IgD-negative memory B cell (primary cell): ENCODE measurements around the gene DVL1. TPM values are rescaled to one million over a fixed set of nuclear protein-coding genes. Genes with fewer than 3 reads are reported as not detected.
A peak's percentile ranks its signal among the peaks of the same experiment; 100 is the strongest.

Experiments used
- H3K27ac Mint-ChIP-seq, 3 donors: one replicate each; pipeline ENCODE4 v1.8.0; 2020 to 2022; ENCODE audit warnings: mild to moderate bottlenecking in 3 of 3, mixed read lengths in 3 of 3, moderate library complexity in 1 of 3
- H3K27me3 Mint-ChIP-seq: one replicate; pipeline ENCODE4 v1.8.0; 2021; ENCODE audit warnings: mixed read lengths
- H3K36me3 Mint-ChIP-seq: one replicate; pipeline ENCODE4 v1.8.0; 2020; ENCODE audit warnings: mild to moderate bottlenecking, mixed read lengths
- H3K4me1 Mint-ChIP-seq, 3 donors: one replicate each; pipeline ENCODE4 v1.8.0; 2020 to 2022; ENCODE audit warnings: mixed read lengths in 3 of 3, mild to moderate bottlenecking in 1 of 3
- H3K4me3 Mint-ChIP-seq, 4 donors: one replicate each; pipeline ENCODE4 v1.8.0; 2020 to 2022; ENCODE audit warnings: mild to moderate bottlenecking in 4 of 4, mixed read lengths in 4 of 4, moderate library complexity in 3 of 4
- H3K9me3 Mint-ChIP-seq, 3 donors: one replicate each; pipeline ENCODE4 v1.8.0; 2020 to 2021; ENCODE audit warnings: mixed read lengths in 3 of 3, mild to moderate bottlenecking in 1 of 3
- polyA plus RNA-seq: library from polyadenylated mRNA; unstranded; fragments of 300-500 nt; fragmentation: Illumina TruSeq; gene quantifications from one replicate; pipeline ENCODE4 v1.2.3, GENCODE V29; 2021

Gene DVL1
- polyA plus RNA-seq, 1 donor from 2014 or later: 1.0 TPM

DNA sequence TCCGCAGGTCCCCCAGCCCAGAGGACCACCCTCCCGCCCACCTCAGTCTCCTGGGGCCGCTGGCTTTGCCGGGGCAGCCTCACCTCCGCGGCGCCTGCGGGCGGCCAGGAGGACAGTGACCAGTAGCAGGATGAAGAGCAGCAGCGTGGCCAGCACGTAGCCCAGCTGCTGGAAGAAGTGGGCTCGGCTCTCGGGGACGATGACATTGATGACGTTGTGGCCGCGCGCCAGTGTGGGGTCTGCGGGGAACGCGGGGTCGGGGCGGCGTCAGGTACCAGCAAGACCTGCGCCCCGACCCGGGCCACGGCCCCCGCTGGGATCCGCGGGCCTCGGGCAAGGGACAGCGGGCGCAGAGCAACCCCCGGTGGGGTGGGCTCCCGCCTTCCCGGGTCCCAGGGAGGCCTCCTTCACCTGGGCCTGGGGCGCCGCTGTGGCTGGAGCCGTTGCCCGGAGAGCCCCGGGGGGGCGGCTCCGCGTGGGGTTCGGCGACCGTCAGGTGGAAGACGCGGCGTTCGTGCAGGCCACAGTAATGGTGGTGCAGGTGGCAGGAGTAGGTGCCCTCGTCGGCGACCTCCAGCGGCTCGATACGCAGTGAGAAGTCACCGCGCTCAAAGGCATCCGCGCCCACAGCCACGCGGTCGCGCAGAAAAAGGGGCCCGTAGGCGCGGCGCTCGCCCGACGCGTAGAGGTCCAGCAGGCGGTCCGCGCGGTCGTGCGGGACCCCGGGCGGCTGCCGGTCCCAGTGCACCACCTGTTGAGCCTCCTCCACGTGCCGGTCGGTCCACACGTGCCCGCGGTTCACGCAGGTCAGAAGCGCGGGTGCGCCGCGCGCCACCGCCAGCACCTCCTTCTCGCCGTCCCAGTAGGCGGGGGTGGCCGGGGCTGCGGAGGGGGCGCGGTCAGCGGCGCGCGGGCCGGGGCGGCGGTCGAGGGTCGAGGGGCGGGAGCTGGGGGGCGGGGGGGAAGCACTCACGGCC is 5.3 kb upstream of the DVL1 start:
- H3K4me1 Mint-ChIP-seq: peaks cover 10 to 13% (median 12%) of the 10 kb centered on the region in 3 donors
- H3K27me3 Mint-ChIP-seq: peaks cover 24% of the 10 kb centered on the region
- peak overlapping the region in 2 of 4 donors; percentile 9 to 80 for H3K4me3 Mint-ChIP-seq
- no peaks in the 10 kb centered on the region for H3K9me3 Mint-ChIP-seq
- H3K36me3 Mint-ChIP-seq: no peaks in the 10 kb centered on the region
- no peak overlapping the region for H3K27ac Mint-ChIP-seq

DNA sequence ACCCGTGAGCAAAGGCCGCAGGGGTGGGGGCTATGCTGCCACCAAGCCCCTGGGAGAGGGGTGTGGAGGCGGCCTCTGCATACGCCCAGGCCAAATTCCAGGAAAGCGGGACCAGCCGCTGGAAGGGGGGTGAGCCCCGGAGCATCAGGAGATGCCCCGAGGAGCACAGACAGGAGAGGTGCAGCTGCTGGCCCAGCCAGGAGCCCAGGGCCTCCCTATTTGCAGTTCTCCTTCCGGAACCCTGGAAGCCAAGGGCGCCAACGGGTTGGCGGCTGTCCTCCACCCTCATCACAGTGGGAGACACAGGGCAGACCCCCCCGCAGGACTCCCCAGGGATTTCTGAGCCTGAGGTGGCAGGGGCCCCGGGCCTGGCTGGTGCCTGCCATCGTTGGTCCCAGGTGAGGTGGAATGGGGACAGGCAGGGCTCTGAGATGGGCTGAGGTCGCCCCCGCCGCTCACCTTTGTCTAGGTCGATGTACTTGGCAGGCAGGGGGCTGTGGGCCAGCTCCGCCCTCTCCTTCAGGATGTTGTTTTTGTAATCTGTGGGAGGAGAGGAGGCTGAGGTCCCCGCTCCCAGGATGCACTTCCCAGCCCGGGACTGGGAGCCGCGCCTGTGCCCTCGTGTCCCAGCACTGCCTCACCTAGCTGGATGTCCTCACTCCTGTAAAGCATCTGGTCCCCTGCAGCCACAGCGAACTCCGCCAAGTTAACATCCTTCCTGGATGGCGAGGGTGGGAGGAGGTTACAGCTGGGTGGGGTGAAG is 4.4 kb upstream of the DVL1 start:
- Mint-ChIP-seq H3K36me3 (no peaks in the 10 kb centered on the region), H3K27me3 (peaks cover 19% of the 10 kb centered on the region), H3K4me1 (peaks cover 7 to 10% (median 9%) of the 10 kb centered on the region in 3 donors), H3K9me3 (no peaks in the 10 kb centered on the region), H3K4me3 (peak overlapping the region in 3 of 4 donors; percentile 5 to 80 (median 78)), H3K27ac (peak overlapping the region in 1 of 3 donors; percentile 72)

DNA sequence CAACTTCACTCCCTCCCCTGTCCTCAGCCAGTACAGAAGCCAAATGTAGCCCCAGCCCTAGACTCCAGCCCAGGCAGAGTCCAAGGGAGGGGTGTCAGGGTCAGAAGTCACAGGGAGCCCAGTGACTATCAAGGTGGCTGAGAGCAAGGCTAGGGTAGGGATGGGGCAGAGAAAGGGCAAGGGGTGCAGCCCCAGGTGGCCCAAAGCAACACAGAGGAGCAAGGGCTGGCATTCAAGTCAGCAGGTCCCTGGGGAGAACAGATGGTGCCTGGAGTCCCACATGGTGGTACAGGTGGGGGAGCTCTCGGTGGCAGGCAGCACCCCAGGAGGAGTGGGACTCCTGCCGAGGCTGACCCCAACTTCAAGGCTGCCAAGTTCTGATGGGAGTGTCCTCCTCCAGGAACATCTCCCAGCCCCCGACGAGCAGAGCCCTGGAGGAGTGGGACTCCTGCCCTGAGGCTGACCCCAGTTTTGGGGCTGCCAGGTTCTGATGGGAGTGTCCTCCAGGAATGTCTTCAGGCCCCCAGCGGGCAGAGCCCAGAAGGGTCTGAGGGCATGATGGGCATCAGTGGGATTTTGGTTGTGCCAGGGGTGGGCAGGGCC is 3.7 kb upstream of the DVL1 start:
- H3K9me3 Mint-ChIP-seq: no peaks in the 10 kb centered on the region
- peak overlapping the region in 3 of 4 donors; percentile 64 to 84 (median 80) for H3K4me3 Mint-ChIP-seq
- peaks cover 14% of the 10 kb centered on the region for H3K27me3 Mint-ChIP-seq
- H3K36me3 Mint-ChIP-seq: no peaks in the 10 kb centered on the region
- peak overlapping the region in 1 of 3 donors; percentile 72 for H3K27ac Mint-ChIP-seq
- H3K4me1 Mint-ChIP-seq: peaks cover 7 to 10% (median 9%) of the 10 kb centered on the region in 3 donors

DNA sequence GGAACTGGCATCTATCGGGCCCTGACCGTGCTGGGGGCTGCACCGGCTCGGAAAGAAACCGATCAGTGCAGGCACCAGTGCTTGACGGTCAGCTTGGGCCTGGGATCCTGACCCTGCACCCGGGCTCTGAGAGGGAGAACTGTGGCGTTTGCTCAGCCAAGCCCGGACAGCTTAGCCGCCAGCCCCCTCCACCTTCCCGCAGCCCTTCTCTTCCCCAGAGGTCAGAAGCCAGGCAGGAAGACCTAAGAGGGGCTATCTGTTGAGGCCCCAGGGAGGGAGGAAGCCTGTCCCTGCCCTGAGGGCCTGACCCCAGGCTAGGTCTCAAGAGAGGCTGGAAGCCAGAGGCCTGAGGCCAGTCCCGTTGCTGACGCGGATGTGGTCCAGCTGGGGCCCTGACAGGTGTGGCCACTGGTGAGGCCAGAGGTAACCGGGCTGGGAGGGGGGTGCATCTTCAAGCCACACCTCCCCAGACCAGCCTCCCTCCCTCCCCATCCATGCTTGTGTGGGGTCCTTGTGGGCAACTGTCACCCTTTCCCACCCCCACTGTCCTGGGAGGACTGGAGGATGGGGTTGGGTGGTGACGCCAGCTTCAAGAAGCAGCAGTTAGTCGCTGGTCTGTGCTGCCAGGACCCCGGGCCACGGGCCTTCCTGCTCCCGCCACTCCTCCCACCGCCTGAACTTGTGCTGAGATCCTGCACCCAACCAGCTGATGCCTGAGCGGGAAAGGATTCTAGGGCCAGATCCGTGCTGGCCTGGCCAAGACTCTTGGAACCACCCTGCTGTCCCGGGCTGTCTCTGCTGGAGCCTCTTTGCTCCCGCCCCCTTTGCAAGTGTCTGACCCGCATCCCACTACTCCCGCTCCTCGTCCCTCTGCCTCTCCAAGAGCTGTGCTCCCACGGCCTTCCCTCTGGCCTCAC is 2.6 kb upstream of the DVL1 start:
- peak overlapping the region; percentile 57 to 73 (median 72) for H3K27ac Mint-ChIP-seq
- peak overlapping the region; percentile 63 to 84 (median 78) for H3K4me3 Mint-ChIP-seq
- H3K9me3 Mint-ChIP-seq: no peaks in the 10 kb centered on the region
- peaks cover 7 to 12% (median 12%) of the 10 kb centered on the region in 3 donors for H3K4me1 Mint-ChIP-seq
- H3K36me3 Mint-ChIP-seq: no peaks in the 10 kb centered on the region
- peaks cover 10% of the 10 kb centered on the region for H3K27me3 Mint-ChIP-seq

DNA sequence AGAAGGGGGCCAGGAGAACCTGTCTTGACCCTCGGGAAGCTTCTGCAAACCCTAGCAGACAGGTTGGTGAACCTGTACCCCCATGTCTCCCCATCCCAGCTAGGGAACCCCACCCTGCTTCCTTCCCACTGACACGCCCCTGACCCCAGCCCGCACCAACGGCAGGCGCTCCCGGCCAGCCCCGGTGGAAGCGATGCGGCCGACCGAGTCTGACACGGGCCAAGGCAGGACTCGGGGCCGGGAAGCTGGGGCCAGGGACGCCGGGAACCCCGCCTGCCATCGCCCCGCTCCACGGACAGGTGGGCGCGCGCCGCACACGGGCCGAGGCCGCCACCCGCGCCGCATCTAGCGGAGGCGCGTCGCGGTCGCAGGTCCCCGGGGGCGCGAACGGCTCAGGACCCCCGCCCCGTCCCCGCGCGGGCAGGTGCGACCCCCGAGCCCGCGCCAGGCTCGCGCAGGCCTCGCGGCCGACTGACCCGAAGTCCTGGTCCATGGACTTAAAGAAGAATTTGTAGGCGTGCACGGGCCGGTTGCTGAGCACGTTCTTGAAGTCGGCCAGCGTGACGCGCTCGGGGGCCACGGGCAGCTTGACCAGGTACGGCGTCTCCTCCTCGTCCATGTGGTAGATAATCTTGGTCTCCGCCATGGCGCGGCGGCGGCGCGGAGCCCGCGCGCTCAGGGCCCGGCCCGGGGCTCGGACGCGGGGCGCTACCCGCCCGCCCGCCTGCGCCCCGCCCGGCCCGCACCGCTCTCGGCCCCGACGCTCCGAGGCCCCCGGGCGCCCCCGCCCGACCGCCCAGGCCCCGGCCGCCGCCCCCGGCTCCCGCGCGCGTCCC is 580 bp downstream of the DVL1 start:
- peak overlapping the region in 2 of 3 donors; percentile 84 to 88 for H3K27ac Mint-ChIP-seq
- H3K4me3 Mint-ChIP-seq: peak overlapping the region; percentile 72 to 89 (median 81)

DNA sequence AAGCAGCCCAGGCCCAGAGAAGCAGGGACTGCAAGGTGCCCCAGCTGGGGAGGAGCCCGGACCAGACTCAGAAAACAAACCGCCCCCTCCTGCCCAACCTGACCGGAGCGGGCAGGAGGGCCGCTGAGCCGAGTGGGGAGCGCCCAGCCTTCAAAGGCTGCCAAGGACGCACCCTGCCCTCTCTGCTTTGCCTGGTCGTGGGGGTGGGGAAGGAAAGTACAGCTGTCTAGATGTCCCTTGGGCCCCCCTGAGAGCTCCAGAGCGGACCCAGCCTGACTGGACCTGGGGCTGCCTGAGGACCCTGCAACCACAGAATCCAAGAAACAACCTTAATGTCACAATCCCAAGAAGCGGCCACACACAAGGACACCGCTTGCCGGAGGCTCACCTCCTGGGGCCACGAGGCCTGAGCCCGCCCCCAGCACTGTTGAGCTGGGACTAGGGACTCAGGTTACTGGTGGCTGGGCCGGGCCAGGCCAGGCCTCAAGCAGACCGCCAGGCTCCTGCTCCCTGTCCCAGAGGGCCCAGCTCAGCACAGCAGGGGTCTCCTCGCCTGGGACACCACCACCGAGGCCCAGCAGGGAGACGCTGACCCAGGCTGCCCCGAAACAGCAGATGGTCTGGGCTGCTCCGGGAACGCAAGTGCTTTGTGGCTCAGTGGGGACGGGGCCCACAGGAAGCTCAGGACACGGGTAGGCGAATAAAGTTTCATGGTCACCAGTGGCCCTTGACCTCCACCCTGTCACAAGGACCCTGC is 1.4 kb downstream of the DVL1 start:
- peak overlapping the region in 2 of 3 donors; percentile 84 to 88 for H3K27ac Mint-ChIP-seq
- peaks cover 5 to 10% (median 9%) of the 10 kb centered on the region in 3 donors for H3K4me1 Mint-ChIP-seq
- H3K36me3 Mint-ChIP-seq: peaks cover under 1% of the 10 kb centered on the region
- no peaks in the 10 kb centered on the region for H3K9me3 Mint-ChIP-seq
- peak overlapping the region; percentile 72 to 89 (median 81) for H3K4me3 Mint-ChIP-seq
- H3K27me3 Mint-ChIP-seq: peaks cover 7% of the 10 kb centered on the region

More for the DNA sequence above, 580 bp downstream of the DVL1 start:
- Mint-ChIP-seq H3K9me3 (no peaks in the 10 kb centered on the region), H3K27me3 (peaks cover 10% of the 10 kb centered on the region), H3K36me3 (no peaks in the 10 kb centered on the region), H3K4me1 (peaks cover 7 to 13% (median 12%) of the 10 kb centered on the region in 3 donors)

DNA sequence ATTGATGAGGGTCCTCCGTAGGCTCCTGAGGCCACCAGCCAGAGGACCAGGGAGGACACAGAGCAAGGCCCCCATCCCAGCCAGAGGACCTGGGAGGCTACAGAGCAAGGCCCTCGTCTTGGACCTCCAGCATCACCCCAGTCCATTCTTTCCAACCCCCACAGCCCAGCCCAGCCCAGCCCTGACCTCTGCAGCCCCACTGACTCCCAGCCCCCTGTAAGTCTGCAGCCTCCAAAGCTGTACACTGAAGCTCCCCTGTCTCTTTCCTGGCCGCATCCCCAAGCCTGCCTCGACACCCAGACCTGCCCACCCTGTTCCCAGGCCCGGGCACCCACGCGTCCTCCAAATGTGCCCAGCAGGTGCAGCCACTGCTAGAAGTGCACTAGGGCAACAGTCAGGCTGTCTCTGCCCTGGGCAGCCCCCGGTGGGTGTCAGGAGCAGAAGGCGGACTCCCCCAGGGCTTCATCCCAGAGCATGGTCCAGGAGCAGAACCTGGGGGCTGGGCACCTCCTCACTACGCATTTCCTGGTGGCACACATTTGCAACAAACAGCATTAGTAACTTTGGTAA is 2.1 kb downstream of the DVL1 start:
- Mint-ChIP-seq H3K4me3 (peak overlapping the region; percentile 9 to 77 (median 66)), H3K9me3 (no peaks in the 10 kb centered on the region), H3K4me1 (peaks cover 0 to 3% (median 3%) of the 10 kb centered on the region in 3 donors)

DNA sequence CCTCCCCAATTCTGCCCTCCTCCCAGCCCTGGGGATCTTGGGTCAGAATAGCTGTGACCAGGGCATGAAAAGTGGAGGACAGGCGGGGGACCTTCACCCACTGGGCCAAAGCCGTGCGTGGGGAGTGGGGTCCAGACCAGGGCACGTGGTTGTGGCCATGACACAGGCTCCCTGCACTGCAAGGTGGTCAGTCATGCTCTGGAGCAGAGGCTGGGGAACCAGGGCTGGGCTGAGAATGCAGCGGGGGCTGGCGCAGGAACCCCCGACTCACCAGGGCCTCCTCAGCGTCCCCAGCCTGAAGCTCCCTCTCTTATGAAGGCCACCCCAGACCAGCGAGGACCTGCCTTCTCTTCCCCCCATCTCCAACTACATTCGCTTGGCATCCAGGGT is 2.7 kb downstream of the DVL1 start:
- Mint-ChIP-seq H3K9me3 (no peaks in the 10 kb centered on the region), H3K4me1 (peaks cover 0 to 3% (median 3%) of the 10 kb centered on the region in 3 donors), H3K27ac (peak overlapping the region in 2 of 3 donors; percentile 19 to 45)

More for the DNA sequence above, 2.1 kb downstream of the DVL1 start:
- peak overlapping the region in 1 of 3 donors; percentile 45 for H3K27ac Mint-ChIP-seq
- H3K36me3 Mint-ChIP-seq: peaks cover 2% of the 10 kb centered on the region
- no peaks in the 10 kb centered on the region for H3K27me3 Mint-ChIP-seq

DNA sequence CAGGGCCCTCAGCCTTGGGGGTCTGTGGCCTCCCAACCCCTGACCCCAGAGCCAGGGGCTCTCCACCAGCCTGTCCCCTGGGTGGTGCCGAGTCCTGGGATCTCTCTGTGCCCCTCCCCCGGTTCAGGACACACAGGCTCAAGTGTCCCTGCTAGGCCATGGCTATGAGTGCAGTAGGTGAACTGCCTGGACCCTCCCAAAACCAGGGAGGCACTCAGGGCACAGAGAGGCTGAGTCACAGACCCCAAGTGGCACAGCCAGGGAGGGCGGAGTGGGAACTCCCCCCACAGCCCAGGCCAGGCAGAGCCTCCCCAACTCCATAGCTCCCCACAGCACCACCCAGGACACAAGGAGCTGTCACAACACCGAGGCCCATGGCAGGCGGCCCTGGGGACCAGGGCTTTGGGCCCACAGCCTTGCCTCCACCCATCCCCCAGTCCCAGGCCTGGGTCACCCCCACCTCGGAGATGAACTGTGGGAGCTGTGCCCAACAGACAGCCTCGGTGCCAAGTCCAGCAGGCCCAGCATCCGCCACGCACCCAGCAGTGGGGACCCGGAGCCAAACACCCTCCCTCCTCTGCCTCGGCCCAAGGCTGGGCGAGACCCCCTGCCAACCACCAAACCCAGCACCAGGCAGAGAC is 3.2 kb downstream of the DVL1 start:
- H3K9me3 Mint-ChIP-seq: no peaks in the 10 kb centered on the region
- H3K36me3 Mint-ChIP-seq: peaks cover 2% of the 10 kb centered on the region
- no peaks in the 10 kb centered on the region for H3K27me3 Mint-ChIP-seq
- H3K27ac Mint-ChIP-seq: peak overlapping the region in 1 of 3 donors; percentile 19
- peak overlapping the region in 1 of 4 donors; percentile 73 for H3K4me3 Mint-ChIP-seq
- peaks cover 0 to 3% (median 3%) of the 10 kb centered on the region in 3 donors for H3K4me1 Mint-ChIP-seq

More for the DNA sequence above, 2.7 kb downstream of the DVL1 start:
- Mint-ChIP-seq H3K36me3 (peaks cover 2% of the 10 kb centered on the region), H3K4me3 (peak overlapping the region in 2 of 4 donors; percentile 72 to 73), H3K27me3 (no peaks in the 10 kb centered on the region)

DNA sequence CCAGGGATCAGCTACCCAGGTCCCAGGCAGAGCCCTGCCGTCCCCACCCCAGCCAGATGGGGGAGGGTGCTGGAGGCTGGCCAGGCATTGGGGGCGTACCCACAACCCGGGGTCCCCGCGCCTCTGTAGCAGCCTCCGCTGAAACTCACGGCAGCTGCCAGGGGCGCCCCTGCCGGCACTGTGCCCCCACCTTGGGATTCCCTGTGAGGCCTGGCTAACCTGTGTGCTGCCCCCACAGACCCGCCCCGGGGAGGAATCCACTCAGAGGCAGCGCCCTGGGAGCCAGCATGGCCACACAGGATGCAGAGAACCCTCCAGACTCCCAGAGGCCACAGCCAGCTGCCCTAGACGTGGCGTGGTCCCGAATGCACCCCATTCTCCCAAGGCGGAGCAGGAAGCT is 3.8 kb downstream of the DVL1 start:
- no peak overlapping the region for H3K27ac Mint-ChIP-seq
- no peaks in the 10 kb centered on the region for H3K9me3 Mint-ChIP-seq
- no peaks in the 10 kb centered on the region for H3K27me3 Mint-ChIP-seq
- H3K4me3 Mint-ChIP-seq: no peak overlapping the region
- H3K4me1 Mint-ChIP-seq: peaks cover 0 to 3% (median 3%) of the 10 kb centered on the region in 3 donors
- H3K36me3 Mint-ChIP-seq: peaks cover 4% of the 10 kb centered on the region

DNA sequence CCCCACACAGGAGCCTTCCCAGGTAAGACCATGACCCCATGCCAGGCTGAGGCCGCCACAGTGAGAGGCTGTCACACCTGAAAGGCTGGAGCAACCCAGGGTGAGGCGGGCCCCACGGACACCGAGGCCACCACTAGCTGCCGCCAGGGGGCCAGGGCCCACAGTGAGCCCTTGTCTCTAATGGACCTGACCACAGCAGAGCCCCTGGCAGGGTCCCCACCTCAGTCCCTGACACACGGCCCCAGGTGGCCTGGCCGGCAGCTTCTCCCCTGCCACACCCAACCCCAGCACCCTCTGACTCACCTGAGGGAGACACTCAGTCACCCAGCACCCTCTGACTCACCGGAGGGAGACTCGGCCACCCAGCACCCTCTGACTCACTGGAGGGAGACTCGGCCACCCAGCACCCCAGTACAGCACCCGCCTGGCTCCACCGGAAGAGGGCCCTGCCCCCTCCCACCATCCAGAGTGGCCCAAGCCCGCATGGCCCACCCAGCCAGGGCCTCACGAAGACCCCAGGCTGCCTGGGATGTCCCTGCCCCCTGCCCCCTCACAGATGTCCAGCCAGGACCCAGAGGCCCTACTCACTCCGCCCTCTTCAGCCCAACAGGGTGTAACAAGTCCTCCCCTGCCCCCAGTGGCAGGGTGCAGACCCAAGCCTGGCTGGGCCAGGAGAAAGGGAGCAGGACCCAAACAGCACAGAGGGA is 4.4 kb downstream of the DVL1 start:
- Mint-ChIP-seq H3K9me3 (no peaks in the 10 kb centered on the region), H3K4me3 (no peak overlapping the region), H3K36me3 (peaks cover 5% of the 10 kb centered on the region), H3K4me1 (peaks cover 0 to 3% (median 3%) of the 10 kb centered on the region in 3 donors), H3K27ac (no peak overlapping the region), H3K27me3 (no peaks in the 10 kb centered on the region)
